ENCODE data around the gene SMIM27.
"Not testable (repeated sequence)": the region's sequence is repeated elsewhere in the genome, so short reads cannot be mapped to it uniquely, and the experiment has no call there.

Gene SMIM27

DNA sequence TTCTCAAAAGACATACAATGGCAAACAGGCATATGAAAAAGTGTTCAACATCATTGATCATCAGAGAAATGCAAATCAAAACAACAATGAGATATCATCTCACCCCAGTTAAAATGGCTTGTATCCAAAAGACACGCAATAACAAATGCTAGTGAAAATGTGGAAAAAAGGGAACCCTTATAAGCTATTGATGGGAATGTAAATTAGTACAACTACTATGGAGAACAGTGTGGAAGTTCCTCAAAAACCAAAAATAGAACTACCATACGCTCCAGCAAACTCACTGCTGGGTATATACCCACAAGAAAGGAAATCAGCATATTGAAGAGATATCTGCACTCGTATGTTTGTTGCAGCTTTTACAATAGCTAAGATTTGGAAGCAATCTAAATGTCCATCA is 46.9 kb downstream of the SMIM27 start:
- not testable (repeated sequence) for DNase-seq (ENCODE audit: low spot score)
